Measurements from ENCODE around the gene TM4SF18. TPM values are rescaled to one million over a fixed set of nuclear protein-coding genes. Genes with fewer than 3 reads are reported as not detected.
A peak's percentile ranks its signal among the peaks of the same experiment; 100 is the strongest.

Gene TM4SF18
- total RNA-seq, 1 experiment from 2014 or later: not detected

DNA sequence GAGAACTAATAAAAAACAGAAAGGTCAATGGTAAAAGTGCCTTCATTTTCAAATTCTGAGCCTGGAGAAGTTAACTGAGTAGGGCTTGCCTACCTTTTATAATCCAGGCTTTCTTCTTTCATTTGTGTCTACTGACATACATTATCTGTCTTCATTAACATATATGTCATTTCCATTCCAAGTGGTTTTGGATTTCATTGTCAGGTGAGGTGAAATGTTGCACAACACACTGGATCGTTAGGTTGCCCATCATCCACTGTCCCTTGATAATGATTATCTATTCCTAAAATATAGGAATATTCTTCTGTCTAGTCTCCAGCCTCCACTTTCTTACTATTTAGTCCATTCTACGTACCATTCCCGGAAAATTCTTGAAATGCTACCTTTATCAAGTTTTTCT lies 56.8 kb downstream of the TM4SF18 start:
- Mint-ChIP-seq H3K4me1 (ENCODE audit: insufficient read depth, unreplicated experiment) (peaks cover 9% of the 10 kb centered on the region), H3K9me3 (ENCODE audit: unreplicated experiment) (no peaks in the 10 kb centered on the region), H3K36me3 (ENCODE audit: insufficient read depth, unreplicated experiment) (no peaks in the 10 kb centered on the region), H3K4me3 (ENCODE audit: unreplicated experiment) (no peak overlapping the region), H3K27ac (ENCODE audit: low read depth, unreplicated experiment) (no peak overlapping the region), H3K27me3 (ENCODE audit: insufficient read depth, unreplicated experiment) (no peaks in the 10 kb centered on the region)
- ChIA-PET POLR2A (interaction anchor here (1.4 kb wide), 1 partner anchor 147 kb away, joined by 3 read pairs; no protein-coding TSS in a partner anchor), CTCF (interaction anchor here (0.6 to 6.3 kb wide), 7 partner anchors 60 to 1035 kb away, joined by 3 to 181 read pairs (median 5); partner anchors contain the start of gene HPS3)
- intact Hi-C loops (cut with micrococcal nuclease): no loop called here
- TF ChIP-seq, protein P1, sequence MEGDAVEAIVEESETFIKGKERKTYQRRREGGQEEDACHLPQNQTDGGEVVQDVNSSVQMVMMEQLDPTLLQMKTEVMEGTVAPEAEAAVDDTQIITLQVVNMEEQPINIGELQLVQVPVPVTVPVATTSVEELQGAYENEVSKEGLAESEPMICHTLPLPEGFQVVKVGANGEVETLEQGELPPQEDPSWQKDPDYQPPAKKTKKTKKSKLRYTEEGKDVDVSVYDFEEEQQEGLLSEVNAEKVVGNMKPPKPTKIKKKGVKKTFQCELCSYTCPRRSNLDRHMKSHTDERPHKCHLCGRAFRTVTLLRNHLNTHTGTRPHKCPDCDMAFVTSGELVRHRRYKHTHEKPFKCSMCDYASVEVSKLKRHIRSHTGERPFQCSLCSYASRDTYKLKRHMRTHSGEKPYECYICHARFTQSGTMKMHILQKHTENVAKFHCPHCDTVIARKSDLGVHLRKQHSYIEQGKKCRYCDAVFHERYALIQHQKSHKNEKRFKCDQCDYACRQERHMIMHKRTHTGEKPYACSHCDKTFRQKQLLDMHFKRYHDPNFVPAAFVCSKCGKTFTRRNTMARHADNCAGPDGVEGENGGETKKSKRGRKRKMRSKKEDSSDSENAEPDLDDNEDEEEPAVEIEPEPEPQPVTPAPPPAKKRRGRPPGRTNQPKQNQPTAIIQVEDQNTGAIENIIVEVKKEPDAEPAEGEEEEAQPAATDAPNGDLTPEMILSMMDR (IDR thresholded peaks at IDR 0.05; ENCODE audit: unreplicated experiment): no peak
- no peak for DNase-seq (ENCODE audit: unreplicated experiment)
- no TSS peak for BruUV-seq (replicated peaks)

DNA sequence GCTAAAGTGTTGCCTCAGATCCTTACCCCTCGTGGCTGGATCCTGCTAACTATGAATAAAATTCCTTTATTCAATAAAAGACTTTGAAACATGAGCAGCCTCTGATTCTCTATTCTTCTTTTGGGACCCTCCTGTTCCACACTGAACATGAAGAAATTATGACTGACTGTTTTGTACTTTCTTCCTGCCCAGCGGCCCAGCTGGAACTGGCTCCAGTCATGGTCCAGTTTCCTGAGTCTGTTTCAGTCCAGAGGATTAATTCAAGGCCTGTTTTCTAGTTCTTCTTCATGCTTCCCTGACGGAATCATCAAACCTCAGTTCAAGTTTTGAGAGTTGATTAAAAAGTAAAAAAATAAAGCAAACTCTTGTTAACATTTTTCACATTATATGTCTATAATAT lies 59.2 kb downstream of the TM4SF18 start:
- intact Hi-C loops (cut with micrococcal nuclease): no loop called here
- Mint-ChIP-seq H3K4me3 (ENCODE audit: unreplicated experiment) (no peak overlapping the region), H3K27ac (ENCODE audit: low read depth, unreplicated experiment) (no peak overlapping the region), H3K4me1 (ENCODE audit: insufficient read depth, unreplicated experiment) (peaks cover 15% of the 10 kb centered on the region), H3K27me3 (ENCODE audit: insufficient read depth, unreplicated experiment) (no peaks in the 10 kb centered on the region), H3K36me3 (ENCODE audit: insufficient read depth, unreplicated experiment) (no peaks in the 10 kb centered on the region), H3K9me3 (ENCODE audit: unreplicated experiment) (no peaks in the 10 kb centered on the region)
- TF ChIP-seq, protein P1 (IDR thresholded peaks at IDR 0.05; ENCODE audit: unreplicated experiment): no peak
- no peak for DNase-seq (ENCODE audit: unreplicated experiment)
- CTCF ChIA-PET: interaction anchor here (0.6 to 6.0 kb wide), 23 partner anchors 12 to 896 kb away, joined by 3 to 181 read pairs (median 4); partner anchors contain the start of gene HPS3
- POLR2A ChIA-PET: interaction anchor here (1.1 to 2.0 kb wide), 2 partner anchors 94 to 146 kb away, joined by 3 to 6 read pairs; partner anchors contain the start of gene HPS3
- no TSS peak for BruUV-seq (replicated peaks)

DNA sequence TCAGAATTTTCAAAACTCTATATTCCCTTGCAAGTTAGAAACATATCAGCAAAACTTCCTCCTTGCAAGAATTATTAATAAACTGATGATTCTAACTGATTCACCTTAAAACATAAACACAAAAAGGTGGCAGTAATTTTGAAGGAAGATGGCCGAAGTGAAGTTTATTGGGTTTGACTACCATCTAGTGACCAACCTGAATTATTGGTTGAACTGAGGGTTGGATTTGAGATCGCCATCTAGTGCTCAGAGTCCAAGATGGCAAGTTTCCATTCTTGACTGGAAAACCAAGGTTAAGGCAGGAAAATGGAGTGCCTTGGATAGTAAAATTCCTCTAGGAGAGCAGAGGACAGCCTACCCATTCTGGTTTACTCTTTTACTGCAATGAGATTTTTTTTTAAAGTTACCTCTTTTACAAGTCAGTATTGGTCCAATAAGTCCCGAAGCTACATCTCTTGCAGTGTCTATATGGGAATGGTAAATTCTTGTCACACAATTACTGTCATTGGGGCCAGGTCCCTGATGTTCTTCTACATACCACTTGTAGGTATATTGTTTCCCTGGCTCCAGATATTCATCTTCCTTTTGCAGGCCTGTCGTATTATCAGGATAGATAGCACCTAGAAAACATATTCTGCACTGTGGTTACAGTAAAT lies 60.2 kb downstream of the TM4SF18 start:
- H3K27me3 Mint-ChIP-seq (ENCODE audit: insufficient read depth, unreplicated experiment): no peaks in the 10 kb centered on the region
- no peaks in the 10 kb centered on the region for H3K36me3 Mint-ChIP-seq (ENCODE audit: insufficient read depth, unreplicated experiment)
- intact Hi-C loops (cut with micrococcal nuclease): loop anchor here (1.0 to 2.0 kb wide), 6 partner anchors 61 to 318 kb away; partner anchors contain the start of gene HPS3
- TF ChIP-seq, protein P1 (IDR thresholded peaks at IDR 0.05; ENCODE audit: unreplicated experiment): peak; percentile 94
- peaks cover 15% of the 10 kb centered on the region for H3K4me1 Mint-ChIP-seq (ENCODE audit: insufficient read depth, unreplicated experiment)
- CTCF ChIA-PET: interaction anchor here (0.6 to 6.0 kb wide), 26 partner anchors 11 to 318 kb away, joined by 3 to 181 read pairs (median 4); partner anchors contain the start of gene HPS3
- POLR2A ChIA-PET: interaction anchor here (0.7 to 2.3 kb wide), 3 partner anchors 11 to 153 kb away, joined by 3 to 9 read pairs (median 4); partner anchors contain the start of gene HPS3
- peak; percentile 88 for DNase-seq (ENCODE audit: unreplicated experiment)
- H3K4me3 Mint-ChIP-seq (ENCODE audit: unreplicated experiment): no peak overlapping the region
- H3K27ac Mint-ChIP-seq (ENCODE audit: low read depth, unreplicated experiment): no peak overlapping the region
- no TSS peak for BruUV-seq (replicated peaks)
- H3K9me3 Mint-ChIP-seq (ENCODE audit: unreplicated experiment): no peaks in the 10 kb centered on the region

DNA sequence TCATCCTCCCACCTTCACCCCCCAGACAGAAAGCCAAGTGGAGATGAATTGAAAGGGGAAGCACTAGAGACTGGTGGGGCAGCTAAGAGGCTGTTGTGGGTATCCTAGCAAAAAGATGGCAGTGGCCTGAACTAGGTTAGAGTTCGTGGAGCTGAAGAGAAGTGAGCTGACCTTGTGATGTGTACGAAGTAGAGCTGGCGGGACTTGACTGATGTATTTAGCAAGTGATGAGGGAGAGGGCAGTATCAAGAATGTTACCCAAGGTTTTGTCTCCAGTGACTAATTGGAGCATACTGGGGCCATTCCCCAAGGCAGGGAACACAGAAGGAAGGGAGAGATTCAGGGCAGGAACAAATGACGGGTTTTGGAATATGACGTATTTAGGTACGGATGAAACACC lies 61.8 kb downstream of the TM4SF18 start:
- intact Hi-C loops (cut with micrococcal nuclease): loop anchor here (2.0 kb wide), 2 partner anchors 91 to 143 kb away; partner anchors contain the start of gene HPS3
- CTCF ChIA-PET: interaction anchor here (0.6 to 6.0 kb wide), 10 partner anchors 14 to 317 kb away, joined by 3 to 181 read pairs (median 4); partner anchors contain the start of gene HPS3
- no TSS peak for BruUV-seq (replicated peaks)
- Mint-ChIP-seq H3K4me3 (ENCODE audit: unreplicated experiment) (no peak overlapping the region), H3K36me3 (ENCODE audit: insufficient read depth, unreplicated experiment) (no peaks in the 10 kb centered on the region), H3K27ac (ENCODE audit: low read depth, unreplicated experiment) (peak overlapping the region; percentile 43), H3K9me3 (ENCODE audit: unreplicated experiment) (no peaks in the 10 kb centered on the region), H3K4me1 (ENCODE audit: insufficient read depth, unreplicated experiment) (peaks cover 5% of the 10 kb centered on the region), H3K27me3 (ENCODE audit: insufficient read depth, unreplicated experiment) (no peaks in the 10 kb centered on the region)
- no peak for DNase-seq (ENCODE audit: unreplicated experiment)
- TF ChIP-seq, protein P1 (IDR thresholded peaks at IDR 0.05; ENCODE audit: unreplicated experiment): no peak
- POLR2A ChIA-PET: interaction anchor here (0.6 to 2.3 kb wide), 3 partner anchors 138 to 142 kb away, joined by 3 to 9 read pairs (median 4); partner anchors contain the start of gene HPS3

Measured in MCF 10A (cell line).